ENCODE data around the gene GAL3ST3. TPM values are rescaled to one million over a fixed set of nuclear protein-coding genes. Genes with fewer than 3 reads are reported as not detected.

The GAL3ST3 gene
- total RNA-seq, 2 experiments from 2014 or later, result not detected

- H3K36me3 Mint-ChIP-seq, result peaks cover 33% of the 10 kb centered on the region
- H3K27ac Mint-ChIP-seq, result peak overlapping the region; percentile 98
- CTCF ChIA-PET, result interaction anchor here (0.7 to 2.5 kb wide), 15 partner anchors 8 to 291 kb away, joined by 3 to 14 read pairs (median 3); partner anchors contain the start of genes AP5B1, CATSPER1, CCDC85B and FIBP
- ATAC-seq, result peak; percentile 79
- peak overlapping the region; percentile 99 for H3K4me3 Mint-ChIP-seq
- DNase-seq, result no peak
- no peaks in the 10 kb centered on the region for H3K9me3 Mint-ChIP-seq (ENCODE audit: low read depth)
- no peaks in the 10 kb centered on the region for H3K27me3 Mint-ChIP-seq
- H3K4me1 Mint-ChIP-seq, result peaks cover 40% of the 10 kb centered on the region
Measured at GRCh38 chr11:66002648-66003225, 46.2 kb downstream of the GAL3ST3 start.

DNA sequence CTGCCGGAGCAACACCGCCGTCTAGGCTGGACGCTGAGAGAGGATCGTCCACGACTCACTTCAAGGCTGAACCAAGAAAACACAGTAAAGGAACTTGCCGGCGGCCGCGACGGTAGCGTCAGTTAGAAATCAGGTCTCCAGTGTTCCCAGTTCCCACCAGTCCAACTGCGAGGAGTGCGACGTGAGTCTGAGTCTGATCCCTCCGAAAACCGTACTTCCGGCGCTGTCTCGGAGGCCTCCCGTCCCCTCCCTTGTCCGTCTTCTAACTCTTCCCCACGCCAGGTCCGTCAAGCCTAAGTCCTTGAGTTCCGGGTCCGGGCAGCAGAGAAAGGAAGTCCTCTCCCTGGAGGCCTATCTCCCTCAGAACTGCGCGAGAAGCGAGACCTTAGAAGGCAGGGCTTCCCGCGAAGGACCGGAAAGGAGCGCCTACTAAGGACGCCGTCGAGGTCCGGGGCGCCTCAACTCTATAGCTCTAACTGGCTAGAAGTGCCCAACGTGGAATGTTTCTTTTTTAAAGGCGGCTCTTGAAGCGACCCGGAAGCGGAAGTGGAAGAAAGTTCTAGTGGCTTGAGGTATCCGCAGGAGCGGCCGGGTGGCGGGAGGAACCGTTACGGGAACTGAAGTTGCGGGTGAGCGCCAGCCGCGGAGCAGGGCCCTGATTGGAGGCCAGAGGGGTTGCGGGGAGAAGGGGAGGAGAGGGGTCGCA lies 46.9 kb downstream of the GAL3ST3 start, which contains the start of the genes BANF1 and EIF1AD:
Gene BANF1, plus strand, starts transcription at position 562 of the 706 bp plus-strand sequence. CDS start 748 bp downstream, outside the sequence.
Gene EIF1AD, minus strand, starts transcription at position 216 of the 706 bp plus-strand sequence. CDS start 1,768 bp downstream, outside the sequence.
- H3K27ac Mint-ChIP-seq, result peak within 1 kb of the TSS; percentile 98
- H3K36me3 Mint-ChIP-seq, result peaks cover 38% of the 10 kb centered on the region
- peak within 1 kb of the TSS; percentile 99 for H3K4me3 Mint-ChIP-seq
- peak; percentile 97 for DNase-seq
- peaks cover 43% of the 10 kb centered on the region for H3K4me1 Mint-ChIP-seq
- CTCF ChIA-PET, result interaction anchor here (0.7 to 2.5 kb wide), 14 partner anchors 9 to 290 kb away, joined by 3 to 14 read pairs (median 4); partner anchors contain the start of genes AP5B1, CATSPER1, CCDC85B and FIBP
- no peaks in the 10 kb centered on the region for H3K27me3 Mint-ChIP-seq
- H3K9me3 Mint-ChIP-seq (ENCODE audit: low read depth), result no peaks in the 10 kb centered on the region
- peak; percentile 89 for ATAC-seq

GRCh38 chr11:65997286-65997685 lies 51.7 kb downstream of the GAL3ST3 start:
- H3K9me3 Mint-ChIP-seq (ENCODE audit: low read depth), result no peaks in the 10 kb centered on the region
- no peak overlapping the region for H3K27ac Mint-ChIP-seq
- ATAC-seq, result no peak

GRCh38 chr11:65992056-65992455 lies 56.9 kb downstream of the GAL3ST3 start:
- no peak overlapping the region for H3K27ac Mint-ChIP-seq

More at GRCh38 chr11:65997286-65997685, 51.7 kb downstream of the GAL3ST3 start:
- DNase-seq, result no peak
- CTCF ChIA-PET, result no interaction called here
- H3K36me3 Mint-ChIP-seq, result peaks cover 40% of the 10 kb centered on the region
- H3K27me3 Mint-ChIP-seq, result no peaks in the 10 kb centered on the region
- H3K4me1 Mint-ChIP-seq, result peaks cover 28% of the 10 kb centered on the region
- no peak overlapping the region for H3K4me3 Mint-ChIP-seq

More at GRCh38 chr11:65992056-65992455, 56.9 kb downstream of the GAL3ST3 start:
- CTCF ChIA-PET, result interaction anchor here (0.6 to 12.6 kb wide), 8 partner anchors 9 to 213 kb away, joined by 3 to 221 read pairs (median 4); partner anchors contain the start of genes CCDC85B and FIBP
- ATAC-seq (no peak), DNase-seq (no peak)
- H3K4me3 Mint-ChIP-seq, result no peak overlapping the region
- no peaks in the 10 kb centered on the region for H3K27me3 Mint-ChIP-seq
- peaks cover 8% of the 10 kb centered on the region for H3K4me1 Mint-ChIP-seq
- peaks cover 8% of the 10 kb centered on the region for H3K36me3 Mint-ChIP-seq
- no peaks in the 10 kb centered on the region for H3K9me3 Mint-ChIP-seq (ENCODE audit: low read depth)

Other genes starting within 250 kb of the GAL3ST3 start
- 1 to 10 TPM; 1.7 to 2.4 TPM for gene SNX32, start 215.2 kb downstream of the GAL3ST3 start, total RNA-seq
- gene CFL1, start 191.0 kb downstream of the GAL3ST3 start, total RNA-seq, result 1,000 to 10,000 TPM; 1,745 to 1,753 TPM
- gene MUS81, start 188.7 kb downstream of the GAL3ST3 start, total RNA-seq, result 100 to 1,000 TPM; 106 to 125 TPM
- 10 to 100 TPM in 1 of 2 experiments, 1 to 10 TPM in 1; 7.1 to 13.4 TPM for gene EFEMP2, start 176.4 kb downstream of the GAL3ST3 start, total RNA-seq
- gene CTSW, start 169.3 kb downstream of the GAL3ST3 start, total RNA-seq, result 100 to 1,000 TPM; 268 to 339 TPM
- gene FIBP, start 160.7 kb downstream of the GAL3ST3 start, total RNA-seq, result 100 to 1,000 TPM; 100 to 122 TPM
- 10 to 100 TPM; 82.3 to 94.1 TPM for gene CCDC85B, start 158.5 kb downstream of the GAL3ST3 start, total RNA-seq
- gene FOSL1, start 148.8 kb downstream of the GAL3ST3 start, total RNA-seq, result 1 to 10 TPM; 2.7 to 6.0 TPM
- gene C11orf68, start 130.1 kb downstream of the GAL3ST3 start, total RNA-seq, result 10 to 100 TPM; 27.5 to 37.8 TPM
- 100 to 1,000 TPM; 192 to 254 TPM for gene DRAP1, start 129.7 kb downstream of the GAL3ST3 start, total RNA-seq
- not detected for gene TSGA10IP, start 103.7 kb downstream of the GAL3ST3 start, total RNA-seq
- gene SART1, start 87.4 kb downstream of the GAL3ST3 start, total RNA-seq, result 10 to 100 TPM; 79.7 to 89.2 TPM
- 10 to 100 TPM; 57.5 to 60.3 TPM for gene EIF1AD, start 47.0 kb downstream of the GAL3ST3 start, total RNA-seq
- gene BANF1, start 46.7 kb downstream of the GAL3ST3 start, total RNA-seq, result 100 to 1,000 TPM; 199 to 227 TPM
- not detected for gene CST6, start 37.2 kb downstream of the GAL3ST3 start, total RNA-seq
- gene CATSPER1, start 22.7 kb downstream of the GAL3ST3 start, total RNA-seq, result under 1 TPM in 1 of 2 experiments, not detected in 1; 0.54 TPM
- gene SF3B2, start 3.2 kb upstream of the GAL3ST3 start, total RNA-seq, result 100 to 1,000 TPM; 256 to 281 TPM
- 100 to 1,000 TPM in 1 of 2 experiments, 10 to 100 TPM in 1; 96.6 to 104 TPM for gene PACS1, start 21.1 kb upstream of the GAL3ST3 start, total RNA-seq
- gene KLC2, start 208.5 kb upstream of the GAL3ST3 start, total RNA-seq, result 10 to 100 TPM; 44.5 to 56.5 TPM
- 100 to 1,000 TPM; 146 to 155 TPM for gene RAB1B, start 219.5 kb upstream of the GAL3ST3 start, total RNA-seq
- gene CNIH2, start 229.0 kb upstream of the GAL3ST3 start, total RNA-seq, result 1 to 10 TPM; 1.1 to 1.2 TPM
- 10 to 100 TPM; 56.5 to 73.9 TPM for gene YIF1A, start 240.0 kb upstream of the GAL3ST3 start, total RNA-seq
- not detected for gene TMEM151A, start 242.7 kb upstream of the GAL3ST3 start, total RNA-seq

All from activated CD8-positive, alpha-beta memory T cell treated with anti-CD3 and anti-CD28 coated beads, Interleukin-2, amount 10 ng/mL, durations not matched to agents 7 days and 5 days (primary cell).